GM12875 (cell line): ENCODE data around the gene ZNF284.

Experiments used
- H3K4me3 ChIP-seq: one replicate; pipeline ENCODE4 v1.5.1; 2011; ENCODE audit warnings: low read depth, low read length, control low read depth
- TF ChIP-seq, protein P1 (sequence below): IDR thresholded peaks from 2 replicates; pipeline ENCODE4 v1.5.1; 2011; ENCODE audit warnings: low read depth, mild to moderate bottlenecking, control low read depth, inconsistent platforms, low read length, moderate library complexity, borderline replicate concordance; ENCODE audit not compliant: insufficient read depth

ZNF284 gene

DNA sequence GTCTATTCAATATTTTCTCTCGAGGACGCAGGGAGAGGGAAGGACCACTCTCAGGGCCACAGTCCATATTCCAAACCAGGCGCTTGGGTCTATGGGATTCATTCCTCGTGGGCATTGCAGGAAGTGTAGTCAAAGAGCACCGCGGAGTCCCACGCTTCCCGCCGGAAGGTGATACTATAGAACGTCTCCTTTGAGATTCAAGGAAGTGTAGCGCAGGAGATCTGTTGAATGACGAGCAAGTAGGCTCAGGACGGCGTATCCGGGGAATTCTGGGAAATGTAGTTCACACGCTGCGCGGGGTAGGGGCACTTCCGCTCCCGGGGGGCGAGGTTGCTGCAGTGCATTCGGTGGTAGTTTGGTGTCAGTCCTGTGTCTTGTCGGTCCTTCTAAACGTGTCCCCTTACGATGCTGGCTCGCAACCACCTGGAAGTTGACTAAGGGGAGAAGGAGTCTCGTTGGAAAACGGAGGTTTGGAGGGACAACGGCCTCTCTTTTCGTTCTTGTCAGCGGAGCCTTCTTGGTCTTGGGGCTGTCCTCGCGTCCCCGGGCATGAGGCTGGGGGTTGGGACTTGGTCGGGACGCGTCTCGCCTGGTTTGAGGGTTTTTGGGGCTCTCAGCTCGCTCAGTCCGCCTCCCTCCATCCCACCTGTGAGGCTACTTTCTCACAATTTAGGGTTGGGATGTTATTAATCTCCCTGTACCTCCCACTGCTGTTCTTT lies at the start of gene ZNF284:
ZNF284 (plus strand) TSS at position 336 of the 719 bp plus-strand sequence. CDS start 4,231 bp downstream, outside the sequence.
- TF ChIP-seq, protein P1, sequence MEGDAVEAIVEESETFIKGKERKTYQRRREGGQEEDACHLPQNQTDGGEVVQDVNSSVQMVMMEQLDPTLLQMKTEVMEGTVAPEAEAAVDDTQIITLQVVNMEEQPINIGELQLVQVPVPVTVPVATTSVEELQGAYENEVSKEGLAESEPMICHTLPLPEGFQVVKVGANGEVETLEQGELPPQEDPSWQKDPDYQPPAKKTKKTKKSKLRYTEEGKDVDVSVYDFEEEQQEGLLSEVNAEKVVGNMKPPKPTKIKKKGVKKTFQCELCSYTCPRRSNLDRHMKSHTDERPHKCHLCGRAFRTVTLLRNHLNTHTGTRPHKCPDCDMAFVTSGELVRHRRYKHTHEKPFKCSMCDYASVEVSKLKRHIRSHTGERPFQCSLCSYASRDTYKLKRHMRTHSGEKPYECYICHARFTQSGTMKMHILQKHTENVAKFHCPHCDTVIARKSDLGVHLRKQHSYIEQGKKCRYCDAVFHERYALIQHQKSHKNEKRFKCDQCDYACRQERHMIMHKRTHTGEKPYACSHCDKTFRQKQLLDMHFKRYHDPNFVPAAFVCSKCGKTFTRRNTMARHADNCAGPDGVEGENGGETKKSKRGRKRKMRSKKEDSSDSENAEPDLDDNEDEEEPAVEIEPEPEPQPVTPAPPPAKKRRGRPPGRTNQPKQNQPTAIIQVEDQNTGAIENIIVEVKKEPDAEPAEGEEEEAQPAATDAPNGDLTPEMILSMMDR = no peak
- peak within 1 kb of the TSS; percentile 83 for H3K4me3 ChIP-seq

DNA sequence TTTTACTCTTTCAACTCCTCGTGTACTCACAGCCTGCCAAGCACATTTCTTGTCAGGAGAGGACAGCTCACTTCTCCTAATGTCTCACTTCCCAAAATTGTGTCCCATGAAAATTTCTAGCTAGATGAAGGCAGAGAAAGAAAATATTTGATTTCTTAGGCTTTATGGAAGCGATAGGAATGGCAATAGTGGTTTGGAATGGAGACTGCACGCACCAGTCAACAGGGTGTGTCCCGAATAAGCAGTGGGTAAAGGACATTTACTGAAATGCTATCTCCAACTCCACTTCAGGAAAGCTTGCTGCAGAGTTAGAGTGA lies 47.1 kb upstream of the ZNF284 start:
- TF ChIP-seq, protein P1 = no peak
- H3K4me3 ChIP-seq = peak overlapping the region; percentile 72

DNA sequence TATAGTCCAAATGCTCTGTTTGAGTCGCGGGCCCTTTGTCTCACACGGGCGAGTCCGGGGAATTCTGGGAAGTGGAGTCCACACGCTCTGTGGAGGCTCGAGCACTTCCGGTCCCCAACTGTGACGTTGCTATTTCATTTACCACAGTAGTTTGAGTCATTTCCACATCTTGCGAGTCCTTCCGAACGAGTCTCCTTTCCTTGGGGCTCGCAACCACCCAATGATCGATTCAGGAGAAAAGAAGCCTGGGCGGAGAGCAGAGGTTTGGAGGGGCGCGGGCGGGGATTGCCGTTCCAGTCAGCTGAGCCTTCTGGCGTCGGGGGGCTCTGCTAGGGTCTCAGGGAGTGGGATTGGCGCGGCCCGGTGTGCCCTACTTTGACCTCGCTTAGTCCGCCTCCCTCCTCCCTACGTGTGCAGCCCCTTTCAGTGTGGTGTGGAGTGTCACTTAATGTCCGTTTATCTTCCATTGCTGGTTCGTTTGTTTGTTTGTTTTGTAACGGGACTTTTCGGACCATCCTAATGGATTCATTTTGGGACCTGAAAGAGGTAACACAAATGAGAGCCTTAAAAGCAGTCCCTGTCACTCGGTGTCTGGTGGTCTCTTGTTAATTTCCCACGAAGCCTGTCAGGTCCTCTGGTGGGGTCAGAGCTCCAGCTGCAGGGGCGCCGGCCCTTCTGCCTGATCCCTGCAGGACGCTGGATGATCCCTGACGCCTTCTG lies 46.6 kb upstream of the ZNF284 start, which contains the start of gene ZNF222:
ZNF222 (plus strand) TSS at position 163 of the 720 bp plus-strand sequence; CDS start at position 221, 58 bp downstream.
- TF ChIP-seq, protein P1 = no peak

DNA sequence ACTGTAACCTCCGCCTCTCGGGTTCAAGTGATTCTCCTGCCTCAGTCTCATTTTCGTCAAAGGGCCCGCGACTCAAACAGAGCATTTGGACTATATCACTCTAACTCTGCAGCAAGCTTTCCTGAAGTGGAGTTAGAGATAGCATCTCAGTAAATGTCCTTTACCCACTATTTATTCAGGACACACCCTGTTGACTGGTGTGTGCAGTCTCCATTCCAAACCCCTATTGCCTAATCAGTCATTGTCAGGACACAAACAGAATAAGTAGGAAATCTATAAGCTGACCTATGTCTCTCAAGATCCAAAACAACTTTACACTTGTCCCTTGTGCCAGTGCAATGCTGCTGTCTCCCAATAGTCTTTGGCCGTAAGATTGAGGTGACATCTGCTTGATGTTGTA lies 45.3 kb upstream of the ZNF284 start:
- no peak overlapping the region for H3K4me3 ChIP-seq
- TF ChIP-seq, protein P1 = no peak

More for the DNA sequence above, 46.6 kb upstream of the ZNF284 start, which contains the start of gene ZNF222:
- peak within 1 kb of the TSS; percentile 72 for H3K4me3 ChIP-seq

DNA sequence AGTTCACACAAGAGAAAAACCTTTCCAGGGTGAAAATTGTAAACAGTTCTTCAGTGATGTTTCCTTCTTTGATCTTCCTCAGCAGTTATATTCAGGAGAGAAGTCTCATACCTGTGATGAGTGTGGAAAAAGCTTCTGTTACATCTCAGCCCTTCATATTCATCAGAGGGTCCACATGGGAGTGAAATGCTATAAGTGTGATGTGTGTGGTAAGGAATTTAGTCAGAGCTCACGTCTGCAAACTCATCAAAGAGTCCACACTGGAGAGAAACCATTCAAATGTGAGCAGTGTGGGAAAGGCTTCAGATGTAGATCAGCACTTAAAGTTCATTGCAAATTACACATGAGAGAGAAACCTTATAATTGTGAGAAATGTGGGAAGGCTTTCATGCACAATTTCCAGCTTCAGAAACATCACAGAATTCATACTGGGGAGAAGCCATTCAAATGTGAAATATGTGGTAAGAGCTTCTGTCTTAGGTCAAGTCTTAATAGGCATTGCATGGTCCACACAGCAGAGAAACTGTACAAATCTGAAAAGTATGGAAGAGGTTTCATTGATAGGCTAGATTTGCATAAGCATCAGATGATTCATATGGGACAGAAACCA lies 39.9 kb upstream of the ZNF284 start:
- H3K4me3 ChIP-seq = no peak overlapping the region
- TF ChIP-seq, protein P1 = no peak

DNA sequence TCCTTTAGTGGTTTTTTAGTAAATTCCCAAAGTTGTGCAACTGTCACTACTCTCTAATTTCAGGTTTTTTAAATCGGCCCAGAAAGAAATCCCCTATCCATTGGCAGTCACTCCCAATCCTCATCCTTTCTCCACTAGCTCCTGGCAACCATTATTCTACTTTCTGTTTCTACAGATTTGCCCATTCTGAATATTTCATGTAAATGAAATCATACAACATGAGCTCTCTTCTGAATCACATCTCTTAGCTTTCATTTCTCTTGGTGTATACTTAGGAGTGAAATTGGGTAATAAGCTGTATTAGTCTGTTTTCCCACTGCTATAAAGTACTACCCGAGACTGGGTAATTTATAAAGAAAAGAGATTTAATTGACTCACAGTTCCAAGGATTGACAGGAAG lies 29.8 kb upstream of the ZNF284 start:
- H3K4me3 ChIP-seq = no peak overlapping the region
- TF ChIP-seq, protein P1 = no peak
